ENCODE results near the gene CHORDC1. TPM values are rescaled to one million over a fixed set of nuclear protein-coding genes. Genes with fewer than 3 reads are reported as not detected.
A peak's percentile ranks its signal among the peaks of the same experiment; 100 is the strongest.
"Not testable (repeated sequence)": the region's sequence is repeated elsewhere in the genome, so short reads cannot be mapped to it uniquely, and the experiment has no call there.

Gene CHORDC1
- total RNA-seq, 2 donors from 2014 or later, result 17.3 to 18.4 TPM

GRCh38 chr11:90220391-90220790 lies 2.5 kb downstream of the CHORDC1 start:
- DNase-seq, result no peak
- intact Hi-C loops (cut with DNase I, micrococcal nuclease), result no loop called here
- no peak for ATAC-seq

- ATAC-seq (no peak), DNase-seq (no peak)
- intact Hi-C loops (cut with DNase I, micrococcal nuclease), result no loop called here
These were observed 3.4 kb downstream of the CHORDC1 start for GRCh38 chr11:90219438-90219837.

- no peak for ATAC-seq
These were observed 4.2 kb downstream of the CHORDC1 start for GRCh38 chr11:90218606-90219005.

GRCh38 chr11:90216611-90217010 lies 6.2 kb downstream of the CHORDC1 start:
- DNase-seq (no peak), ATAC-seq (no peak)
- intact Hi-C loops (cut with DNase I, micrococcal nuclease), result no loop called here

More at GRCh38 chr11:90218606-90219005, 4.2 kb downstream of the CHORDC1 start:
- peak in 1 of 2 donors; percentile 13 for DNase-seq
- intact Hi-C loops (cut with DNase I, micrococcal nuclease), result no loop called here

GRCh38 chr11:90213322-90213721 lies 9.5 kb downstream of the CHORDC1 start:
- no peak for DNase-seq
- no peak for ATAC-seq
- intact Hi-C loops (cut with DNase I, micrococcal nuclease), result no loop called here

- intact Hi-C loops (cut with DNase I, micrococcal nuclease), result no loop called here
- ATAC-seq (no peak), DNase-seq (no peak)
These were observed 14.0 kb downstream of the CHORDC1 start for GRCh38 chr11:90208857-90209256.

- ATAC-seq; DNase-seq; intact Hi-C loops (cut with DNase I, micrococcal nuclease): not testable (repeated sequence)
These were observed 14.9 kb downstream of the CHORDC1 start for GRCh38 chr11:90207992-90208391.

- intact Hi-C loops (cut with DNase I, micrococcal nuclease), result no loop called here
- DNase-seq, result no peak
- ATAC-seq, result no peak
These were observed 17.8 kb downstream of the CHORDC1 start for GRCh38 chr11:90204832-90205646.

GRCh38 chr11:90204407-90204806 lies 18.4 kb downstream of the CHORDC1 start:
- intact Hi-C loops (cut with DNase I, micrococcal nuclease), result no loop called here
- no peak for DNase-seq
- ATAC-seq, result no peak

- ATAC-seq, result no peak
- no peak for DNase-seq
- intact Hi-C loops (cut with DNase I, micrococcal nuclease), result no loop called here
These were observed 20.5 kb downstream of the CHORDC1 start for GRCh38 chr11:90202342-90202741.

GRCh38 chr11:90197377-90197776 lies 25.5 kb downstream of the CHORDC1 start:
- no peak for ATAC-seq
- intact Hi-C loops (cut with DNase I, micrococcal nuclease), result no loop called here

GRCh38 chr11:90192869-90193582 lies 29.8 kb downstream of the CHORDC1 start:
- DNase-seq (no peak), ATAC-seq (no peak)
- intact Hi-C loops (cut with DNase I, micrococcal nuclease), result no loop called here

More at GRCh38 chr11:90197377-90197776, 25.5 kb downstream of the CHORDC1 start:
- DNase-seq, result no peak

GRCh38 chr11:90189011-90189410 lies 33.8 kb downstream of the CHORDC1 start:
- DNase-seq (no peak), ATAC-seq (no peak)
- intact Hi-C loops (cut with DNase I, micrococcal nuclease), result no loop called here

- no peak for ATAC-seq
- no peak for DNase-seq
- intact Hi-C loops (cut with DNase I, micrococcal nuclease), result no loop called here
These were observed 35.0 kb downstream of the CHORDC1 start for GRCh38 chr11:90187839-90188238.

GRCh38 chr11:90179923-90180322 lies 42.9 kb downstream of the CHORDC1 start:
- intact Hi-C loops (cut with DNase I, micrococcal nuclease), result no loop called here
- DNase-seq (no peak), ATAC-seq (no peak)

- intact Hi-C loops (cut with DNase I, micrococcal nuclease), result no loop called here
- no peak for ATAC-seq
- no peak for DNase-seq
These were observed 44.1 kb downstream of the CHORDC1 start for GRCh38 chr11:90178751-90179150.

- ATAC-seq (no peak), DNase-seq (no peak)
- intact Hi-C loops (cut with DNase I, micrococcal nuclease), result no loop called here
These were observed 46.8 kb downstream of the CHORDC1 start for GRCh38 chr11:90176069-90176468.

- no peak for DNase-seq
- intact Hi-C loops (cut with DNase I, micrococcal nuclease), result no loop called here
- ATAC-seq, result no peak
These were observed 51.5 kb downstream of the CHORDC1 start for GRCh38 chr11:90171359-90171758.

GRCh38 chr11:90168571-90168970 lies 54.3 kb downstream of the CHORDC1 start:
- ATAC-seq (no peak), DNase-seq (no peak)
- intact Hi-C loops (cut with DNase I, micrococcal nuclease), result no loop called here

GRCh38 chr11:90167704-90168103 lies 55.1 kb downstream of the CHORDC1 start:
- DNase-seq; ATAC-seq; intact Hi-C loops (cut with DNase I, micrococcal nuclease): not testable (repeated sequence)

Data from left colon (tissue), 2 donors.